Activated T-cell treated with anti-CD3 and anti-CD28 coated beads for 48 hours (primary cell): ENCODE results near the gene ENPP5.
"Not testable (repeated sequence)": the region's sequence is repeated elsewhere in the genome, so short reads cannot be mapped to it uniquely, and the experiment has no call there.

Experiments
- DNase-seq: peaks from one replicate; pipeline ENCODE4 v3.0.0-alpha.2; 2020; ENCODE audit warnings: low read depth

ENPP5 gene

GRCh38 chr6:46175446-46175845 is 4.7 kb upstream of the ENPP5 start:
- DNase-seq = no peak

GRCh38 chr6:46174904-46175303 is 4.1 kb upstream of the ENPP5 start:
- DNase-seq = no peak

- DNase-seq = no peak
Measured at GRCh38 chr6:46172176-46172575, 1.4 kb upstream of the ENPP5 start.

- no peak for DNase-seq
Measured at GRCh38 chr6:46160102-46160501, 10.7 kb downstream of the ENPP5 start.

GRCh38 chr6:46159229-46159628 is 11.6 kb downstream of the ENPP5 start:
- no peak for DNase-seq

GRCh38 chr6:46156701-46157100 is 14.1 kb downstream of the ENPP5 start:
- DNase-seq = no peak

- not testable (repeated sequence) for DNase-seq
Measured at GRCh38 chr6:46149066-46149465, 21.7 kb downstream of the ENPP5 start.

- no peak for DNase-seq
Measured at GRCh38 chr6:46144270-46144669, 26.5 kb downstream of the ENPP5 start.

- no peak for DNase-seq
Measured at GRCh38 chr6:46138281-46138680, 32.5 kb downstream of the ENPP5 start.

GRCh38 chr6:46137387-46137786 is 33.4 kb downstream of the ENPP5 start:
- no peak for DNase-seq

- no peak for DNase-seq
Measured at GRCh38 chr6:46136831-46137230, 33.9 kb downstream of the ENPP5 start.

- DNase-seq = no peak
Measured at GRCh38 chr6:46135176-46135575, 35.6 kb downstream of the ENPP5 start.

GRCh38 chr6:46134216-46134615 is 36.6 kb downstream of the ENPP5 start:
- DNase-seq = no peak

GRCh38 chr6:46131291-46131690 is 39.5 kb downstream of the ENPP5 start:
- DNase-seq = not testable (repeated sequence)

GRCh38 chr6:46130666-46131065 is 40.1 kb downstream of the ENPP5 start:
- DNase-seq = no peak

GRCh38 chr6:46129629-46130511 is 40.9 kb downstream of the ENPP5 start, which contains the start of gene ENPP4:
TSS of gene ENPP4 (plus strand) at chr6:46129989. CDS start at chr6:46139584, 9,595 bp downstream.
- DNase-seq = peak; percentile 88

- no peak for DNase-seq
Measured at GRCh38 chr6:46129291-46129628, 41.5 kb downstream of the ENPP5 start.

GRCh38 chr6:46128476-46128875 is 42.3 kb downstream of the ENPP5 start:
- no peak for DNase-seq

- not testable (repeated sequence) for DNase-seq
Measured at GRCh38 chr6:46119679-46120078, 51.1 kb downstream of the ENPP5 start.

GRCh38 chr6:46118836-46119235 is 51.9 kb downstream of the ENPP5 start:
- no peak for DNase-seq

- no peak for DNase-seq
Measured at GRCh38 chr6:46118157-46118556, 52.6 kb downstream of the ENPP5 start.

- no peak for DNase-seq
Measured at GRCh38 chr6:46116289-46116688, 54.5 kb downstream of the ENPP5 start.

GRCh38 chr6:46115634-46116033 is 55.1 kb downstream of the ENPP5 start:
- DNase-seq = no peak

- no peak for DNase-seq
Measured at GRCh38 chr6:46113370-46113769, 57.4 kb downstream of the ENPP5 start.
